HS-27A (cell line): ENCODE measurements around the gene KRT7.
"Not testable (repeated sequence)": the region's sequence is repeated elsewhere in the genome, so short reads cannot be mapped to it uniquely, and the experiment has no call there.

Source experiments
- DNase-seq: peaks from one replicate; pipeline ENCODE4 v3.0.0-alpha.2; 2012; ENCODE audit warnings: low read depth, missing footprints

The KRT7 gene

DNA sequence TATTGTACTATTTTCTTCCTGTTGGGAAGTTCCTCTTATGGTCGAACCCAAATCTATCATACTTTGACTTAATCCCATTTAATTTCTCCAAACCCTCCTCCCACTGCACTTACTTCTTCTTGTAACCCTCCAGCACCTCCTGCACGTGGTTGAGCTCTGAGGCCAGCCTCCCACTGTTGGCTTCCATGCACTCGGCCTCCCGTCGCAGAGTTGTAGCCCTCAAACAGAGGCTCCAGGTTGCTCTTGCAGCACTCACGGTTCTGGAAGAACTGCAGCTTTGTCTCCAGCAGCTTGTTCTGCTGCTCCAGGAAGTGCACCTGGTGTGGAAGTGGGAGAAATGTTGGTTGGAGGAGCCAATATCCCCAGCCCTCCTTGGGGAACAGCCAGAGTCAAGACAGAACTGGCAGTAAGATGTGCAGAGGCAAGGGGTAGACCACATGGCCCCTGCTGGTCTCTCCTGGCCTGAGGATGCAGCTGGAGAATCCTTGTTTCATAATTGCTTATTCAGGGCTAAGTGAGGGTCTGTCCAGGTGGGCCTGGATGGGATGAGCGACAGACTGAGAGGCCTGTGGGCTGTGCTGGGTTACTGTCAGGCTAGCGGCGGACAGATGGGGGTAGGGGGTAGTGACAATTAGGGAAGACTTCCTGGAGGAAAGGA lies 23.0 kb downstream of the KRT7 start:
- no peak for DNase-seq

DNA sequence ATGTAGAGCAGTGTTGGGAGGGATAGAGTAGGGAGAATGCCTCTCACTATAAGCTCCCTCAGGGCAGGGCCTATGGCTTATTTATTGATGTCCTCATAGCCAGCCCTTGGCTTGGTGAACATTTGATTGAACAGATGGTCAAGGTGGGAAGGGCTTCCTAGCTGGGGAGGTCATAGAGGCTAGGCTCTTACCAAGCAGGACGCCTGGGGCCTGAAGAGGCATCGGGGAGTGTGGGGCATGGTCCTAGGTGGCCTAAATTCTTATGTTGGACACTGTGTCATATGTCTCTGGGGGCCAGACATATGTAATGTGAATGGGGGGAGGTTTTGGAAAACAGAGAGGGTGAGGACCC lies 23.5 kb downstream of the KRT7 start:
- DNase-seq, result no peak

DNA sequence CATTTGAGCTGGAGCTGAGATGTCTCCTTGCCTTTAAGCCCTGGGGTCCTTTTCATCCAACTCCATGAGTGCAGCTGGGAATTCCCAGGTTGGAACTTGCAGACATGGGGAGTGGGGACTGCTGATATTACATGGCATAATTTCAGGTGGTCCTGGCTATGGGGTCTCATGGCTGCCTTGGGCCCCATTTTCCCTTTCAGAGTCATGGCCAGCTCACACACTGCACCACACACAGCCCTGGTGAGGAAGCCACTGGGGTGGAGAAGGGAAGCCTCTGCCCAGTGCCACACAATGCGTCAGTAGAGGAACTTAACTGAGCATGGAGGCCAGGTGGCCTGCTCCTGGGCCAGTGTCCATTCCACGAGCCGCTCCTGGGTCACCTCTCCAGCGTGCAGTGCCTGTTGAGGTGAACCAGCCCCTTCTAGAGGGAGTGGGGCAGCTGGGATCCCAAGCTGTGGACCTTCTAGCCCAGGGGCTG lies 24.1 kb downstream of the KRT7 start:
- no peak for DNase-seq

DNA sequence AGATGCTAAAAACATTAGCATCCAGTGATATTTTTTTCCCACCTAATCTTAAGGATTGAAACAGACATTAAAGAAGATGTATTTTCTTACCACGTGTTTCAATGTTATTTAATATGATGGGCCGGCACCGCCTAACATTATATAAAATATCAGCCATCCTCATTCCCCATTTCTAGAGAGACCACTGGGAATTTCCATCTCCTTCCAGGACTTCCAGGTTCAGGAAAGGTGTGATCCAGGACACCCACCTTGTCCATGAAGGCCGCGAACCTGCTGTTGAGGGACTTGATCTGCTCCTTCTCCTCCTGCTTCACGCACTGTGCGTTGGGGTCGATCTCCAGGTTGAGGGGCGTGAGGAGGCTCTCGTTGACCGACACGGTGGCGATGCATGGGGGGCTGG lies 24.9 kb downstream of the KRT7 start:
- DNase-seq, result not testable (repeated sequence)

DNA sequence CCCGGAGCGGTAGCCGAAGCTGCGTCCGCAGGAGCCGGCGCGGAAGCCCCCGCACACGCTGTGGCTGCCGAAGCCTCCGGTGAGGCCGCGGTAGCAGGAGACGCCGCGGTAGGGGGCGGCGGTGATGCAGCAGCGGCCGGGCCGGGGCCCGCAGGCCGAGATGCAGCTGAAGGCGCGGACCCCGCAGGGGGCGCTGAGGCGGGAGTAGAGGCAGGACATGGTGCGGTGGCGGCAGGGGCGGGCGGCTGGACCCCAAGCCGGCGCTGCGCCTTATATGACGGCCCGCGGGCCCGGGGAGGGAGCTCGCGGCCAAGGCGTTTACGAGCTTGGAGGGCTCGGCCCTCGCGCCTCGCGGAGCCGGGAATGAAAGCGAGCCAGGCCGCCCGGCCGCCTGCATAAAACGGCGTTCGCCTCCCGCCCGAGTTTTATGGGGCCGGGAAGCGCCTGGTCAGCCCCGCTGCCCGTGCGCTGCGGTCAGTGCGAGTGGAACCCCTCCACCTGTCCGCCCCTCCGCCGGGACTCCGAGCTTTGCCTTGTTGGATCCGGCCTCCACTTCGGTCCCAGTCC lies 25.4 kb downstream of the KRT7 start:
- DNase-seq, result no peak

DNA sequence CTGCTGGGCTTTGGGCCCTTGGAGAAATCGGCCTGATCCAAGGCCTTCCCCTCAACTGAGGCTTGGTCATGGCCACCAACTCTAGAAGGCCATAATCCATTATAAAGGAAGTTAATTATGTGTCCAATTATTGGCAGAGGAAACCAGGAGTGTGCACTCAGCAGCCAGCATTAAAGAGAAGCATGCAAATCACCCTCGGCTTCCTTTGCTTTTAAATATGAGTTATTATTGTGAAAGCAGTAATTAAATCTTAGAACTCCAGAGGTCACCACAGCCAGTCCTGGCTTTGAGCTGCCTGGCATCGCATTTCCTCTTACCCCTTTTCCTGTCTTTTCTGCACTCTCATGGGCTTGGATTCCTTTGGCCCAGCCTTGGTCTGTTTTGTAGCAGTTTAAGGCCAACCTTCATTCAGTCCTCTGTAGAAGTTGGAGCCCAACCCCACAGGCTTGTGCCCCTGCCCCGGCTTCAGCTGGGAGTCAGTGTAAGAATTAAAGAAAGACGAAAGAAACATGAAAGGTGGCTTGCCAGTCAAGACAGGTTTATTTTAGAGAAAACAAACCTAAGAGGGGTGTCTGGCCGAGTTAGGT lies 26.7 kb downstream of the KRT7 start:
- DNase-seq, result no peak

DNA sequence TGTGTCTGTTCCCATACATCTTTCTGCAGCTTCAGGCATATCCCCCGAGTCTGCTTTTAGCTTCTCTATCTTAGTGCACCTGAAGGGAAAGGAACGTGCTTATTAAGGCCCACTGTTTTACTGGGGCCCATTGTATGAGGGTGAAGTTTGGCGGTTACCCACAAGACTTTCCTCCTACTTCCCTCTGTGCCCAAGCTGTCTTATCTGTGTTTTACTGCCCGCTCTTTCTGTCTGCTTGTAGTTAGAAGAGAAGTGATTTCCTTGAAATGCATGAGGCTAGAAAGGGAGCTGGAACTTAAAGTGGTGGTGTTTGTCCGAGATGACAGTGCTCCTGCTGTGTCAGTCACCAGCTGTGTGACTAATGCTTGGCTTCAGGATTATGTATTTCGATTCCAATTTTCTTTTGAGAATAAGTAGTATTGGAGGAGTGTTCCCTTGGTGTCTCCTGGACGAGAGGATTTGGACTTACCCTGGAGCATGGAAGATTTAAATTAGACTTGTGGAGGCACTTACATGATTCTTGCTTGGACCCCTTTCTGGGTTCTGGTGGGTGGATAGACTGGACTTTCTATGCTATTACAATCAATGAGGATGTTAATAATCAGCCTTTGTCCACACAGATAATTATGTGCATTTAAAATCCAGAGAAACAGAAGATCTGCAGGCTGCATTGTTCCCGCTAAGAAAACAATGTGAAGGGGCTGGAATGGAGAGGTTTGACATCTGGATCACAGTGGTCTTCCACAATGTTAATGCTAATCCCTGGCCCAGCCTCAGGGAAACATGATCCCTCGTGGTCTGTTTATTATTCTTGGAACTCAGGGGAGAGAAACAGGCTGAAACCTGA lies 27.5 kb downstream of the KRT7 start:
- no peak for DNase-seq

DNA sequence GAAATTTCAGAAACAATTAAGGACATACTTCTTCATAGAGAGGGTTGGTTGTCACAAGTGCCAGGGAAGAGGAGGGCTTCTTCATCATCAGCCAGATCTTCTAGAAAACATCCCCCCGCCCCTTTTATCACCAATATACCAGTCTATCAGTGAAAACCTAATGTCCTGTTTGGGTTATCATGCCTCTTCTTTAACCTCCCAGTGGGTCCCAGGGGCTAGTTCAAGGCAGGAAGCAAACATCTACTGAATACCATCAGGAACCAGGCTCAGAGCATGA lies 28.1 kb downstream of the KRT7 start:
- no peak for DNase-seq

DNA sequence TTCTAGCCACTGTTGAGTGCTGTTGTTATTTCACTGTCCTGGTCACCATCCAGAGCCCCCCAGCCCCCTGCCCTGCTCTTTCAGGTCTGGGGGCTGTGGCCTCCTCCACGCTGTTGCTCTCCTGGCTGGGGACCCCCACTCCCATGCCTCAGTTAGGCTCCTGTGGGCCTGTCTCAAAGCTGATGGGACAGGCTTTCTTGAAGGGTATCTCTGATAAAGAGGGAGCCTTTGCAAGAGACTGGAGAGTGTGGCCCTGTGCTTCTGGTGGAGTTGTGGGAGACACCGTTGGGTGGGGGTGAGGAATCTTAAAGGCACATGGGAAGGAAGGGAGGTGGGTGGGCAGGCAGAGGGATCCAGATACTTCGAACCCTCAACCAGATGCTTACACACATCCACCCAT lies 29.2 kb downstream of the KRT7 start:
- no peak for DNase-seq

DNA sequence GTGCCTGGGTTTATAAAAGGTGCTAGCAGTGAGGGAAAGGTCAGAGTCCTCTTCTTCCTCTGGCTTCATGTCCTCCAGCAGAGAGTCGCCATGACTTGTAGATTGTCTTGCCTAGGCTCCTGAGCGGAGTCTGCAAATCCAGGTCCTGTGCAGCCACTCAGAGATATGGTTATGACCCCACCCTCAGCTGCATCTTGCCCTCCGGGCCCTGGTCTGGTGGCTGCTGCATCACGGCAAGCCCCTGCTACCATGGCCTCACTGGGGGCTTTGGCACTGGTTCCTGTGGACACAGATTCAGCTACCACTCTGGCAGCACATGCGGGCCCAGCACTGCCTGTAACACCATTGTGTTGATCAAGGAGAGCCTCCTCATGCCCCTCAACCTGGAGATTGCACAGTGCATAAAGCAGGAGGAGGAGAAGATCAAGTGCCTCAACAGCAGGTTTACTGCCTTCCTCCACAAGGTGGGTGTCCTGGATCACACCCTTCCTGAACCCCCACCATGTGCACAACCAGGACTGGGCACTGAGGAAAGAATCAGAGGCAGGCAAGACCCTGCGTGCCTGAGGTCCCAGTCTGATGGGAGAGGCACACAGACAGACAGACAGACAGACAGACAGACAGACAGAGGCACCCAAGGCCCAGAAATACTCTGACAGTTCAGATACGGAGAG lies 30.9 kb downstream of the KRT7 start:
- no peak for DNase-seq

DNA sequence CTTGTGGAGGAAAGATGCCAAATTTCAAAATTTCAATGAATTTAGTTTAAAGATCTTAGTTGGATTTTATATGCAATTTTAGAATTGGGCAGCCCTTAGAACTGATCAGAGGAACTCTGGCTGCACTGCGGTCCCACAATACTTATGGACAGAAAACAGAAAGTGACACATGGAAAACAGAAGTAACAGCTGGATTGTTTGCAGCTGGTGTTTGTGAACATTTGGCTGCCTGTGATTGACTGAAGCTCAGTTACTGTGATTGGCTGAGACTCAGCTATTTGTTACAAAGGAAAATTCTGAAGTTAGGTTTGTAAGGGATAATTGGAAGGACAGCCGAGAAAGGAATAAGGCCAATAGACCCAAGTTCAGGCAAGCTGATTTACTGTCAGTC lies 31.4 kb downstream of the KRT7 start:
- DNase-seq, result no peak

DNA sequence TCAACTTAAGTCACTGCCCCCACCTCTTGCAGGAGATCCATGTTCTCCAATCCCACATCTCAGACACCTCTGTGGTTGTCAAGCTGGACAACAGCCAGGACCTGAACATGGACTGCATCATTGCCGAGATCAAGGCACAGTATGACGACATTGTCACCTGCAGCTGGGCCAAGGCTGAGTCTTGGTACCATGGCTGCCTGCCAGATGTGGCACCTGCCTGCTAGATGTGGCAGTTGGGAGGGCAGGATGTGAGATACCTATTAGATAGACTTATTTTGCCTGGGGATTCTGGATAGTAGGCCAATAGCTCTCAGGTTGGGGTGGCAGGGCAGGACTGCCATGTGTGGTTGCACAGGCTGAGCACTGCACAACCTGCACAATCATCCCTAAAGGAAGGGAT lies 33.5 kb downstream of the KRT7 start:
- DNase-seq, result no peak

DNA sequence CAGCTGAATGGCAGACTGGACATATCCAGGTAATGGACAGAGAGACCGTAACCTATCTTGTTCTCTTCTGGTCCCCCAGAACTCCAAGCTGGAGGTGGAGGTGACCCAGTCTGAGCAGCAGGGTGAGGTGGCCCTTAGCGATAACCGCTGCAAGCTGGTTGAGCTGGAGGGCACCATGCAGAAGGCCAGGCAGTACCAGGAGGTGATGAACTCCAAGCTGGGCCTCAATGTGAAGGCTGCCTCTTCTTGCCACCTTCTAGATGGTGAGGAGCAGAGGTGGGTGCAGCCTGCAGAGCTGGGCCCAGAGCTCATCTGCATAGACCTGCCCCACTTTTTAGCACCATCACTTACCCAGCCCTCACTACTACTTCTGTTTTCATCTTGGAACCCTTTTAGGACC lies 34.2 kb downstream of the KRT7 start:
- no peak for DNase-seq

DNA sequence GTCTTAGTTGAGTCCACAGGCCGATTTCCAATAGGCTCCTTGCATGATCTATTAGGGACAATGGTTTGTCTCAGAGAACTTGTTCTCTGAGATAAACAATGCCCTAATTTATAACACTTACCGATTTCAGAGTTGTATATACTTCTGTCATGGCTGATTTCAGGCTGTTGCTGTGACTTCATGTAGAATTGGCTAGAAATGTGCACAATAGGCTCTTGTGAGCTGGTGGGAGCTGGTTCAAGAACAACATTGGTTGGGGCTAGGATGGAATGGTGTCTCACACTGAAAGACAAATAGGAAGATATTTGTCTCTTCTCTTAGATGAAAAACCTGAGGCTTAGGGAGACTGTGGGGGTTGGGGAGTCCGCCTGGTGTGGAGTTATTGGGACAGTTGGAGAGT lies 34.7 kb downstream of the KRT7 start:
- no peak for DNase-seq

DNA sequence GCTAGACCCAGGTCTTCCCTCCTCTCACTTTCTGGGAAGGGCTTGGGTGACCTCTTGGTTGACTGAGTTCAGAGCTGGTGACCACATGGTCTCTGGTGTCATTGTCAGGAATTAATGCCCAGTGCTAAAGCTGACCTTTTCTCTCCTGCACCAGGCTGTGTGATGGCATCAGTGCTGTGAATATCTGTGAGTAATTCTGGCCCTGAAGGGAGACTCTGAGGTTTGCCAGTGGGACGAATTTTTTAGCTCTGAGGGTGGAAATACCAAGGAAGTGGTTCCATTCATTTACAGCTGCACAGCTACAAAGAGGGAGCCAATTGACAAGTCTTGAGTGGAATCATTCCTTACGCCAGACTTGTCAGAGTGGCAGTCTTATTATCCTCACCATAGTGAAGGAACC lies 35.2 kb downstream of the KRT7 start:
- no peak for DNase-seq

DNA sequence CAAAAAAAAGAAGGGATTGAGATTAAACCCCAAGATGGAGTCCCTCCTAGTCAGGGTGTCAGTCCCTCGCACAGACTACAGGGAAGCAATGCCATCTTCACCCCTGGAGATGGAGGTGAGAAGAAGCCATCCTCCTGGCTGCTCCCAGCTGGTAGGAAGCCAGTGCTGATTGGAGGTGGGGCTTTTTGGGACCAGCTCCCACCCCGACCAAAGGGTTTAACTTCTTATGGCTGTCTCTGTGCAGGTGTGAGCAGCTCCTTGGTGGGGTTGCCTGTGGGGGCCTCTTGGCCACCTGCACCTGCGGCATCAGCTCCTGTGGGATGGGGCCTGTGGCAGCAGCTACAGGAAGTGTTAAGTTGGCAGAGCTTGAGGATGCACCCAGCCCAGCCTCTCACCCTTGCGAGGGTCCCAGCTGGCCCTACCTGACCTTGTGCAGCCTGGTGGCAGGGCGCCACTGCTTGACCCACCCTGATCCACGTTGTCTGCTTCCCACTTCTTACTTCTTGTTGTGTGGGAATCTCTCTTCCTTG lies 37.6 kb downstream of the KRT7 start:
- DNase-seq, result no peak

DNA sequence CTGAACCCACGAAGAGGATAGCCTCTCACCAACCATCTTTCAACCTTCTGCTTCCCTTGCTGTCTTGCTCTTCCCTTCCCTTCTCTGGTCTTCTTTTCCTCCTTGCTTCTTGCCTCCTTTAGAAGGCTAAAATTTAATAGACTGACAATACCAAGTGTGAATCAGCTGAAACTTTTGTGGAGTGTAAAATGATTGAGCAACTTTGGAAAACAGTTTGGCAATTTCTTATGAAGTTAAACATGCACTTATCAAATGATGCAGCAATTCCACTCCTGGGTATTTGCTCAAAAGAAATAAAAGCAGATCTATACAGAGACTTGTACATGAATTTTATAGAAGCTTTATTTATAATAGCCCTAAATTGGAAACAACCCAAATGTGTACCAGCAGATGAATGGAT lies 38.1 kb downstream of the KRT7 start:
- DNase-seq, result no peak

DNA sequence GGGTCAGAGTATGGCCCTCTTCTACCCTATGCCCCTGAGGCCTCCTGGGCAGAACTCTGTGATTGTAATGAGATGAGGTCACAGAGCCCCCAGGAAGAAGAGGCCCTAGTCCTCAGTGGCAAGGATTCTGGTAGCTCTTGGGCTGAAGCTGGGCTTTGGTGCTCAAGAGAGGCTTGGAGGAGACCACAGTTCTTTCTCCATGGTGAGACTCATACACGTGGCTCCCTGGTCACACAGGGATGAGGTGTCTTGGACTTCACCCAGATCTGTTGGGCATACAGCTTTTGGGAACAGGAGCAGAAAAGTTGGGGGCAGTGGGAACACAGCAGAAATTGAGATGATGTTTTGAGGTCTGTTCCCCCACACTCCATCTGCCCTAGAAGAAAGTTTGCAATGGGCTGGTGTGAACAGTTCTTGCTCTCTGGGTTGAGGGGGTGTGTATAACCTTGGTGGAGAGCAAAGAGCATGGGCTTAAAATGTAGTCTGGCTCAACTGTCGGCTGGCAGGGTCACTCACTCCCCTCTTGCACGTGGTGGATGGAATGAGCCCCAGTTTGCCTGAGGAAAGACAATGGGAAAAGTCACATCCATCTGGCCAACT lies 41.6 kb downstream of the KRT7 start, which contains the start of gene KRT86:
Gene KRT86 (plus strand): TSS at position 125 of the 600 bp plus-strand sequence. CDS start 27,272 bp downstream, outside the sequence.
- DNase-seq, result no peak

DNA sequence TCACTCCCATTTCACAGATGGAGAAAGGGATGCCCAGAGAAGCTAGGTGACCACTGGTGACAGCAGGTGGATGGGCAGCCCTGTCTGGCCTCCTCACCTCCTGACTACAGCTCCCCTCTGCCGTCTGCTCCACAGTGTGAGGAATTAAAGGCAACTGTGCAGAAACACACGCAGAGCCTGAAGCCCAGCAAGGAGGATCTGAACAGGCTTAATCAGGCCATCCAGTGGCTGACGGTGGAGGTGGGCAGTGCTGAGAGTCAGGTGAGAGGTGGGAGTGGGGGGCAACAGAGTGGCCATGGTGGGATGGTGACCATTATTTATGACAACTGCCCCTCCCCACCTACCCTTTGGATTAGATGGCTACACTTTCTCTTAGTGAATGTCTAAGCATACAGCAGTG lies 42.6 kb downstream of the KRT7 start:
- no peak for DNase-seq

DNA sequence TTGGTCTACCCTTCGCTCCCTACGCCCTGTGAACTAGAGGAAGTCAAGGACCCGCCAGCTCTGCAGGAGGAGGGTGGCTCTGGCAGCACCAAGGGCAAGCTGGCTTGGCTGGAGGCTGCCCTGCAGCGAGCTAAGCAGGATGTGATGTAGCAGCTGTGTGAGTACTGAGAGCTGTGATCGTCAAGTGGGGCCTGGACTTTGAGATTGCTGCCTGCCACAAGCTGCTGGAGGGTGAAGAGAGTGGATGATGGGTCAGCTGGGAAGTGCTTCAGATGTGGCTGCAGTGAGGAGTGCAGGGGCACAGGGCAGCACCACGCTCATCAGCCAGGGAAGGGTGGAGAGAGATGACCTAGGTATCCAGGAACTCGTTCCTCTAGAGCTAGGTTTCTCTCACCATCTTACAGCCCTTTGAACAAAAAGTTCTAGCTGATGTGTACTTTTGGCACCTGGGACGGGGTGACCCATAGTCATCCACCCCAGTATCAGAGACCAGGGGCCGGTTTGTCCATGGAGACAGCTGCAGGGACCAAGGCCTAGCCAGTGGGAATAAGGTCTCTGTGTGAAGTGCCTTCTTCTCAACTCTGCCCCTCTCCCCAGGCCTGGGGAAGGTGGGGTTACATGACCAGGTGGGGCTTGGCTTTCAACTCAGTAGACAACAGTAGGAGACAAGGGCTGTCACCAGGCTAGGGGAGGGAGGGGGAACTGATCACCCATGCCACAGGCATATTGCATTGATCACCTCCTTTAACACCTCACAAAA lies 44.6 kb downstream of the KRT7 start:
- DNase-seq, result no peak
